Vagina (tissue), 2 donors: ENCODE results near the gene RSPH1.

Source experiments
- CTCF ChIP-seq, 3 experiments: fragments of 450-650 bp in 2 of 3; fragments of 200-600 bp in 1 of 3; sonication (generic) in 1 of 3; IDR thresholded peaks; one replicate each; pipeline ENCODE4 v1.5.1; 2017 to 2019; ENCODE audit warnings: antibody characterized with exemption in 3 of 3, mild to moderate bottlenecking in 2 of 3, moderate library complexity in 2 of 3
- POLR2A ChIP-seq, 2 donors: fragments of 450-650 bp; IDR thresholded peaks; one replicate each; pipeline ENCODE4 v1.6.1; 2017; ENCODE audit warnings: antibody characterized with exemption in 2 of 2, mild to moderate bottlenecking in 2 of 2, moderate library complexity in 2 of 2
- POLR2AphosphoS5 ChIP-seq, 2 donors: sonication (generic); formaldehyde crosslinking; IDR thresholded peaks; one replicate each; pipeline ENCODE4 v1.9.0; 2017; ENCODE audit warnings: antibody characterized with exemption in 2 of 2, mild to moderate bottlenecking in 2 of 2, low read depth in 1 of 2; ENCODE audit not compliant: insufficient read depth in 1 of 2

GRCh38 chr21:42498012-42498411 lies 2.0 kb upstream of the RSPH1 start:
- TF ChIP-seq CTCF (IDR thresholded peaks at IDR 0.05) (no peak), POLR2AphosphoS5 (IDR thresholded peaks at IDR 0.05; ENCODE audit: insufficient read depth in 1 of 2, low read depth in 1 of 2) (no peak), POLR2A (IDR thresholded peaks at IDR 0.05) (no peak)
